Neural cell (in vitro differentiated cells): ENCODE results near the gene ADI1. TPM values are rescaled to one million over a fixed set of nuclear protein-coding genes. Genes with fewer than 3 reads are reported as not detected.

ENCODE experiments used
- H2AFZ ChIP-seq: fragments of 200-600, 300-800 bp; sonication (generic), shearing (Covaris generic); 2 replicates; pipeline ENCODE4 v1.6.0; 2014; ENCODE audit warnings: low read depth, mild to moderate bottlenecking, antibody characterized with exemption, low read length, moderate library complexity
- H3F3A ChIP-seq: fragments of 200-600 bp; shearing (Covaris generic); 2 replicates; pipeline ENCODE4 v1.6.1; 2016; ENCODE audit warnings: mild to moderate bottlenecking, moderate library complexity, mixed read lengths, antibody characterized with exemption, low read length; ENCODE audit not compliant: insufficient read depth, poor library complexity, severe bottlenecking
- H3K27ac ChIP-seq: fragments of 200-600, 300-800 bp; sonication (generic), shearing (Covaris generic); 2 replicates; pipeline ENCODE4 v1.5.1; 2014; ENCODE audit warnings: mild to moderate bottlenecking, low read length, moderate library complexity
- H3K27me3 ChIP-seq: fragments of 300-800, 200-600 bp; sonication (generic), shearing (Covaris generic); 2 replicates; pipeline ENCODE4 v1.6.0; 2014; ENCODE audit warnings: mild to moderate bottlenecking, low read depth, low read length, moderate library complexity; ENCODE audit not compliant: insufficient read depth
- H3K36me3 ChIP-seq: fragments of 300-800, 200-600 bp; sonication (generic), shearing (Covaris generic); 2 replicates; pipeline ENCODE4 v1.5.1; 2014; ENCODE audit warnings: mild to moderate bottlenecking, antibody characterized with exemption, low read length, moderate library complexity; ENCODE audit not compliant: insufficient read depth
- H3K4me2 ChIP-seq: fragments of 300-800, 200-600 bp; sonication (generic), shearing (Covaris generic); 2 replicates; pipeline ENCODE4 v1.6.0; 2014; ENCODE audit warnings: mild to moderate bottlenecking, low read length
- H3K4me3 ChIP-seq: fragments of 300-800, 200-600 bp; sonication (generic), shearing (Covaris generic); 2 replicates; pipeline ENCODE4 v1.5.1; 2014; ENCODE audit warnings: mild to moderate bottlenecking, low read length, moderate library complexity
- H3K79me2 ChIP-seq: fragments of 200-600 bp; shearing (Covaris generic); replicated peaks from 2 replicates; pipeline ENCODE4 v1.6.0; 2014; ENCODE audit warnings: mild to moderate bottlenecking, low read length, moderate library complexity; ENCODE audit not compliant: insufficient read depth
- H3K9ac ChIP-seq: fragments of 300-800, 200-600 bp; sonication (generic), shearing (Covaris generic); 2 replicates; pipeline ENCODE4 v1.6.1; 2016; ENCODE audit warnings: mild to moderate bottlenecking, low read length, mixed read lengths
- H3K9me2 ChIP-seq: fragments of 200-600 bp; shearing (Covaris generic); 2 replicates; pipeline ENCODE4 v1.6.1; 2016; ENCODE audit warnings: mild to moderate bottlenecking, low read length, mixed read lengths; ENCODE audit not compliant: insufficient read depth
- H3K9me3 ChIP-seq: fragments of 200-600, 300-800 bp; sonication (generic), shearing (Covaris generic); 2 replicates; pipeline ENCODE4 v1.6.1; 2016; ENCODE audit warnings: mild to moderate bottlenecking, mixed run types, low read length, moderate library complexity, mixed read lengths
- H4K20me1 ChIP-seq: fragments of 200-600 bp; shearing (Covaris generic); 2 replicates; pipeline ENCODE4 v1.6.1; 2016; ENCODE audit warnings: mild to moderate bottlenecking, mixed run types; ENCODE audit not compliant: insufficient read depth
- EP300 ChIP-seq: fragments of 450-650 bp; conservative IDR thresholded peaks from 2 replicates; pipeline ENCODE4 v1.6.1; 2014; ENCODE audit warnings: antibody characterized with exemption, mild to moderate bottlenecking, moderate library complexity; ENCODE audit not compliant: poor library complexity, severe bottlenecking
- EZH2 ChIP-seq: fragments of 200-600, 300-800 bp; shearing (Covaris generic), sonication (generic); IDR thresholded peaks from 2 replicates; pipeline ENCODE4 v1.6.1; 2014; ENCODE audit warnings: antibody characterized with exemption, low read length, borderline replicate concordance, mild to moderate bottlenecking; ENCODE audit not compliant: insufficient read depth, poor library complexity, severe bottlenecking
- MXI1 ChIP-seq: fragments of 450-650 bp; conservative IDR thresholded peaks from 2 replicates; pipeline ENCODE4 v1.6.1; 2014; ENCODE audit warnings: antibody characterized with exemption, mild to moderate bottlenecking; ENCODE audit not compliant: poor library complexity, severe bottlenecking
- POLR2AphosphoS5 ChIP-seq: IDR thresholded peaks from 2 replicates; pipeline ENCODE4 v1.6.1; 2012
- RAD21 ChIP-seq: fragments of 450-650 bp; conservative IDR thresholded peaks from 2 replicates; pipeline ENCODE4 v1.6.1; 2014; ENCODE audit warnings: antibody characterized with exemption, mild to moderate bottlenecking, moderate library complexity
- SMC3 ChIP-seq: fragments of 450-650 bp; conservative IDR thresholded peaks from 2 replicates; pipeline ENCODE4 v1.6.1; 2014; ENCODE audit warnings: antibody characterized with exemption, mild to moderate bottlenecking, moderate library complexity; ENCODE audit not compliant: poor library complexity
- TAF1 ChIP-seq: IDR thresholded peaks from 2 replicates; pipeline ENCODE4 v1.6.1; 2012; ENCODE audit warnings: low read depth
- polyA plus RNA-seq: library from polyadenylated mRNA; depleted of rRNA; stranded (reverse); fragments of >200 nt; gene quantifications from 2 replicates; pipeline ENCODE4 v1.2.3, GENCODE V29; 2014
- TF ChIP-seq, protein P1 (sequence below): IDR thresholded peaks from 2 replicates; pipeline ENCODE4 v1.6.1; 2012; ENCODE audit warnings: borderline replicate concordance
- TF ChIP-seq, protein P2 (sequence below): fragments of 450-650 bp; IDR thresholded peaks from 2 replicates; pipeline ENCODE4 v1.5.1; 2014; ENCODE audit warnings: antibody characterized with exemption, mild to moderate bottlenecking, moderate library complexity; ENCODE audit not compliant: poor library complexity, severe bottlenecking

Gene ADI1
- polyA plus RNA-seq, 1 donor from 2014 or later = 23.9 TPM

DNA sequence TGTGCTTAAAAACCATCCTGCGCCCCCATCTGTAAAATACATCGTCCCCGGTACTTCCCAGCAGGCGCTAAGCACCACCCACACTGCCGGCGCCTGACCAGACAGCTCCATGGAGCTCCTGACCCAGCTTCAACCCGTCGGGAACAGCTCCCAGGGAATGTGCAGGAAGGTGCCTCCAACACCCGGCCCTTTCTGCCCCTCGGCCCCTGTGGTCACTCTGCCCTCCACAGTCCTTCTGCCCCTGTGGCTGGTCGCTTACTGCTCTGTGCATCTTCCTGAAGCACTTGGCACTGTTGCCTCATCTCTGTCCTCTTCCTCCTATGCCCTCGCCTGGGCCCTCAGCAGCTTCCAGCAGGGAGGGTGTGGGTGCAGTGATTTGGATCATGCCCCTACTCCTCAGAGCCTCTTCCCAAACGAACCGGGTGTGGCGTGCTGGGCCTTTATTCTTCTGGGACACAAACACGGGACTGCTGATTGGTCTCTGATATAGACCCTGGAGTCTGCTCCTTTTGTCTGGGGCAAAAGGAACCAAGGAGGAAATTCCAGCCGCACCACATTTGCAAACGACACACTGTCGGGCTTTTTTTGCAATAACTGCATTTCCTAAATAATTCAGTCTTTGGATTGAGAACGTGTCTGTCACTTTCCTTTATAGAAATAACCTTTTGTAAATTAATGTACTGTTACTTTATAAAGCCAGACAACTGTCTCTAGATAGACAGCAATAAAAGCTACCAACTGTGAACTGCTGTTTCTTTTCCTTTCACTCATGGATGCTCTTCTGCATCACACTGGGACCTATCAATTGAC is 65.9 kb downstream of the ADI1 start:
- Histone ChIP-seq H2AFZ (no peak overlapping the region), H3K36me3 (peaks cover 6% of the 10 kb centered on the region), H3K9ac (no peak overlapping the region), H3K79me2 (no peaks in the 10 kb centered on the region), H3K27me3 (no peaks in the 10 kb centered on the region), H3K27ac (no peak overlapping the region), H3F3A (no peaks in the 10 kb centered on the region), H3K4me3 (no peak overlapping the region), H3K9me2 (no peaks in the 10 kb centered on the region), H3K4me2 (no peak overlapping the region), H3K9me3 (no peaks in the 10 kb centered on the region), H4K20me1 (no peaks in the 10 kb centered on the region)
- TF ChIP-seq POLR2AphosphoS5 = no peak
- TF ChIP-seq TAF1 = no peak
- TF ChIP-seq MXI1 = no peak
- TF ChIP-seq SMC3 = no peak
- no peak for TF ChIP-seq EZH2
- TF ChIP-seq, protein P1, sequence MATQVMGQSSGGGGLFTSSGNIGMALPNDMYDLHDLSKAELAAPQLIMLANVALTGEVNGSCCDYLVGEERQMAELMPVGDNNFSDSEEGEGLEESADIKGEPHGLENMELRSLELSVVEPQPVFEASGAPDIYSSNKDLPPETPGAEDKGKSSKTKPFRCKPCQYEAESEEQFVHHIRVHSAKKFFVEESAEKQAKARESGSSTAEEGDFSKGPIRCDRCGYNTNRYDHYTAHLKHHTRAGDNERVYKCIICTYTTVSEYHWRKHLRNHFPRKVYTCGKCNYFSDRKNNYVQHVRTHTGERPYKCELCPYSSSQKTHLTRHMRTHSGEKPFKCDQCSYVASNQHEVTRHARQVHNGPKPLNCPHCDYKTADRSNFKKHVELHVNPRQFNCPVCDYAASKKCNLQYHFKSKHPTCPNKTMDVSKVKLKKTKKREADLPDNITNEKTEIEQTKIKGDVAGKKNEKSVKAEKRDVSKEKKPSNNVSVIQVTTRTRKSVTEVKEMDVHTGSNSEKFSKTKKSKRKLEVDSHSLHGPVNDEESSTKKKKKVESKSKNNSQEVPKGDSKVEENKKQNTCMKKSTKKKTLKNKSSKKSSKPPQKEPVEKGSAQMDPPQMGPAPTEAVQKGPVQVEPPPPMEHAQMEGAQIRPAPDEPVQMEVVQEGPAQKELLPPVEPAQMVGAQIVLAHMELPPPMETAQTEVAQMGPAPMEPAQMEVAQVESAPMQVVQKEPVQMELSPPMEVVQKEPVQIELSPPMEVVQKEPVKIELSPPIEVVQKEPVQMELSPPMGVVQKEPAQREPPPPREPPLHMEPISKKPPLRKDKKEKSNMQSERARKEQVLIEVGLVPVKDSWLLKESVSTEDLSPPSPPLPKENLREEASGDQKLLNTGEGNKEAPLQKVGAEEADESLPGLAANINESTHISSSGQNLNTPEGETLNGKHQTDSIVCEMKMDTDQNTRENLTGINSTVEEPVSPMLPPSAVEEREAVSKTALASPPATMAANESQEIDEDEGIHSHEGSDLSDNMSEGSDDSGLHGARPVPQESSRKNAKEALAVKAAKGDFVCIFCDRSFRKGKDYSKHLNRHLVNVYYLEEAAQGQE = no peak
- no peak for TF ChIP-seq EP300
- TF ChIP-seq RAD21 = no peak
- TF ChIP-seq, protein P2, sequence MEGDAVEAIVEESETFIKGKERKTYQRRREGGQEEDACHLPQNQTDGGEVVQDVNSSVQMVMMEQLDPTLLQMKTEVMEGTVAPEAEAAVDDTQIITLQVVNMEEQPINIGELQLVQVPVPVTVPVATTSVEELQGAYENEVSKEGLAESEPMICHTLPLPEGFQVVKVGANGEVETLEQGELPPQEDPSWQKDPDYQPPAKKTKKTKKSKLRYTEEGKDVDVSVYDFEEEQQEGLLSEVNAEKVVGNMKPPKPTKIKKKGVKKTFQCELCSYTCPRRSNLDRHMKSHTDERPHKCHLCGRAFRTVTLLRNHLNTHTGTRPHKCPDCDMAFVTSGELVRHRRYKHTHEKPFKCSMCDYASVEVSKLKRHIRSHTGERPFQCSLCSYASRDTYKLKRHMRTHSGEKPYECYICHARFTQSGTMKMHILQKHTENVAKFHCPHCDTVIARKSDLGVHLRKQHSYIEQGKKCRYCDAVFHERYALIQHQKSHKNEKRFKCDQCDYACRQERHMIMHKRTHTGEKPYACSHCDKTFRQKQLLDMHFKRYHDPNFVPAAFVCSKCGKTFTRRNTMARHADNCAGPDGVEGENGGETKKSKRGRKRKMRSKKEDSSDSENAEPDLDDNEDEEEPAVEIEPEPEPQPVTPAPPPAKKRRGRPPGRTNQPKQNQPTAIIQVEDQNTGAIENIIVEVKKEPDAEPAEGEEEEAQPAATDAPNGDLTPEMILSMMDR = no peak

DNA sequence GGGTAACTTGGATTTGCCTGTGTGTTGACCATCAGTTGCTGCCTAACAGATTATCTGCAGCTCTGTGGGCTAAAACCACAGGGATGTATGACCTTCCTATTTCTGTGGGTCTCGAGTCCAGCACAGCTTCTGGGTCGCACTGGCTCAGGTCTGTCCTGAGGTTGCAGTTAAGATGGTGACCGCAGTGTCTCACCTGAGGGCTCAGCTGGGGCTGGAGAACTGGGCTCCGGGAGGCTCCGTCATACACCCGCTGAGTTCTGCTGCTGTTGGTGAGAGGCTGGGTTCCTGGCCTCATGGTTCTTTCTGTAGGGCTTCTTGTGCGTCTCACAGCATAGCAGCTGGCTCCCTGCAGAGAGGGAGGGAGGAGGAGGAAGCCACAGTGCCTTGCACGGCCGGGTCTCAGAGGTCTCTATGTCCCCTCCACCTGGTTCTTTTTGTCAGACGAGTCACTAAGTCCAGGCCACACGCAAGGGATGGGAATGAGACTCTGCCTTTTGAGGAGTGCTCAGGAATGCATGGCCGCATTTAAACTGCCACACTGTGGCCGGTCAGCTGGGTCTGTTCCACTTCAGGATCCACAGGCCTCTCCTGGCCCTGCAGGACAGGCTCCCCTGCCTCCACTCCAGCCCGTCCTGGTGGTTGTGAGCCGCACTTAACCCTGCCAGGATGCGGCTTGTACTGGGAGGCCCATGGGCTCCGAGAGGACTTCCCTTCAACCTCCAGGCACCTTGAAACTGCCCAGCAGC is 67.2 kb downstream of the ADI1 start:
- H3K27ac ChIP-seq = no peak overlapping the region

More for the DNA sequence above, 67.2 kb downstream of the ADI1 start:
- Histone ChIP-seq H3K9ac (no peak overlapping the region), H3K9me2 (no peaks in the 10 kb centered on the region), H3K36me3 (peaks cover 5% of the 10 kb centered on the region), H3K4me3 (no peak overlapping the region), H3K27me3 (no peaks in the 10 kb centered on the region), H3K9me3 (no peaks in the 10 kb centered on the region), H4K20me1 (no peaks in the 10 kb centered on the region), H2AFZ (no peak overlapping the region), H3K79me2 (no peaks in the 10 kb centered on the region), H3K4me2 (no peak overlapping the region), H3F3A (no peaks in the 10 kb centered on the region)
- TF ChIP-seq, protein P1 = no peak
